Esophagus muscularis mucosa (tissue), 4 donors: Measurements from ENCODE around the gene TMCO5A. TPM values are rescaled to one million over a fixed set of nuclear protein-coding genes. Genes with fewer than 3 reads are reported as not detected.

Experiments used
- DNase-seq: peaks from one replicate; pipeline ENCODE4 v3.0.0-alpha.2; 2017; ENCODE audit errors: extremely low spot score
- H3K27ac ChIP-seq, 4 donors: fragments of 200-600 bp; sonication (generic); replicated peaks in 1 of 4; 1 replicate in 3 of 4; 2 replicates in 1 of 4; pipeline ENCODE4 v1.5.1; 2016 to 2019; ENCODE audit warnings: mild to moderate bottlenecking in 1 of 4
- H3K27me3 ChIP-seq, 4 donors: fragments of 200-600 bp; sonication (generic); one replicate each; pipeline versions ENCODE4 v1.5.1 to v1.6.0; 2016 to 2019
- H3K36me3 ChIP-seq, 4 donors: fragments of 200-600 bp; sonication (generic); one replicate each; pipeline ENCODE4 v1.5.1; 2016 to 2019
- H3K4me1 ChIP-seq, 4 donors: fragments of 200-600 bp; sonication (generic); one replicate each; pipeline ENCODE4 v1.5.1; 2016 to 2019
- H3K4me3 ChIP-seq, 4 donors: fragments of 200-600 bp; sonication (generic); 1 replicate in 2 of 4; 2 replicates in 2 of 4; pipeline ENCODE4 v1.5.1; 2016 to 2019; ENCODE audit warnings: mild to moderate bottlenecking in 4 of 4, moderate library complexity in 1 of 4
- H3K9me3 ChIP-seq, 4 donors: fragments of 200-600 bp; sonication (generic); 1 replicate in 3 of 4; 2 replicates in 1 of 4; pipeline ENCODE4 v1.5.1; 2016 to 2019
- EP300 ChIP-seq: sonication (generic); formaldehyde crosslinking; IDR thresholded peaks from one replicate; pipeline ENCODE4 v1.6.1; 2017; ENCODE audit warnings: antibody characterized with exemption
- POLR2A ChIP-seq: fragments of 450-650 bp; IDR thresholded peaks from one replicate; pipeline ENCODE4 v1.6.1; 2017; ENCODE audit warnings: antibody characterized with exemption, moderate library complexity, mild to moderate bottlenecking, low read depth
- POLR2AphosphoS5 ChIP-seq, 2 donors: sonication (generic); formaldehyde crosslinking; IDR thresholded peaks; one replicate each; pipeline ENCODE4 v1.6.1; 2017; ENCODE audit warnings: antibody characterized with exemption in 2 of 2
- WGBS: methylation state at CpG from one replicate; pipeline ENCODE4 v1.1.5; 2018; 5-methylcytosine and 5-hydroxymethylcytosine counted together
- intact Hi-C: fragments of 100-400 bp; cut with DNase I; formaldehyde crosslinking; loops from one replicate; pipeline ENCODE4 v1.15.1; 2023
- total RNA-seq, 4 donors: library from RNA; depleted of rRNA; stranded (reverse); fragments of >200 nt; gene quantifications; one replicate each; pipeline versions ENCODE4 v1.1.0 to v1.2.1, GENCODE V29; 2016
- TF ChIP-seq, protein P1 (sequence below), 3 experiments: fragments of 200-600 bp in 2 of 3; fragments of 450-650 bp in 1 of 3; sonication (generic) in 2 of 3; IDR thresholded peaks; one replicate each; pipeline ENCODE4 v1.5.1; 2017 to 2019; ENCODE audit warnings: antibody characterized with exemption in 3 of 3, mild to moderate bottlenecking in 2 of 3, moderate library complexity in 1 of 3

The TMCO5A gene
- total RNA-seq, 4 donors from 2014 or later = not detected

DNA sequence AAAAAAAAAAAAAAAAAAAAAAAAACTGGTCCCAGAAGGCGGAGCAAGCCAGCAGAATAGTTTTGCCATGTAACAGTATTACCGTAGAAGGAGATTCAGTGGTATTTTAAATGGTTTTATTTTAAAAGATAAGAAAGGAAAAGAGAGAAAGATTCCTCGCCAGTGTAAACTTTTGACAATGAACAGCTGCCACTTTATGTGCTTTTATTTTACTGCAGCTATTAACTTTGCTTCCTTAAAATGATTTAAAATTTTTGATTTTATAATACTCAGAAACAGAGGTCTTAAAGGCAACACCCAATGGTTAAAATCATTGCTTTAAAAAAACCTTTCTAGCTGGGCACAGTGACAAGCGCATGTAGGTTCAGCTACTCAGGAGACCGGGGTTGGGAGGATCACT, 46.8 kb downstream of the TMCO5A start:
- Histone ChIP-seq H3K27me3 (peaks cover 0 to 6% (median 0%) of the 10 kb centered on the region in 4 donors), H3K4me3 (no peak overlapping the region), H3K9me3 (no peaks in the 10 kb centered on the region), H3K27ac (no peak overlapping the region), H3K4me1 (no peaks in the 10 kb centered on the region), H3K36me3 (no peaks in the 10 kb centered on the region)
- no peak for TF ChIP-seq POLR2AphosphoS5 (IDR thresholded peaks at IDR 0.05)
- TF ChIP-seq POLR2A = no peak
- TF ChIP-seq, protein P1, sequence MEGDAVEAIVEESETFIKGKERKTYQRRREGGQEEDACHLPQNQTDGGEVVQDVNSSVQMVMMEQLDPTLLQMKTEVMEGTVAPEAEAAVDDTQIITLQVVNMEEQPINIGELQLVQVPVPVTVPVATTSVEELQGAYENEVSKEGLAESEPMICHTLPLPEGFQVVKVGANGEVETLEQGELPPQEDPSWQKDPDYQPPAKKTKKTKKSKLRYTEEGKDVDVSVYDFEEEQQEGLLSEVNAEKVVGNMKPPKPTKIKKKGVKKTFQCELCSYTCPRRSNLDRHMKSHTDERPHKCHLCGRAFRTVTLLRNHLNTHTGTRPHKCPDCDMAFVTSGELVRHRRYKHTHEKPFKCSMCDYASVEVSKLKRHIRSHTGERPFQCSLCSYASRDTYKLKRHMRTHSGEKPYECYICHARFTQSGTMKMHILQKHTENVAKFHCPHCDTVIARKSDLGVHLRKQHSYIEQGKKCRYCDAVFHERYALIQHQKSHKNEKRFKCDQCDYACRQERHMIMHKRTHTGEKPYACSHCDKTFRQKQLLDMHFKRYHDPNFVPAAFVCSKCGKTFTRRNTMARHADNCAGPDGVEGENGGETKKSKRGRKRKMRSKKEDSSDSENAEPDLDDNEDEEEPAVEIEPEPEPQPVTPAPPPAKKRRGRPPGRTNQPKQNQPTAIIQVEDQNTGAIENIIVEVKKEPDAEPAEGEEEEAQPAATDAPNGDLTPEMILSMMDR (IDR thresholded peaks at IDR 0.05) = no peak
- TF ChIP-seq EP300 = no peak
- DNase-seq = no peak
- WGBS = 69% methylated on average over 5 of the region's 5 CpGs
- intact Hi-C loops = no loop called here

DNA sequence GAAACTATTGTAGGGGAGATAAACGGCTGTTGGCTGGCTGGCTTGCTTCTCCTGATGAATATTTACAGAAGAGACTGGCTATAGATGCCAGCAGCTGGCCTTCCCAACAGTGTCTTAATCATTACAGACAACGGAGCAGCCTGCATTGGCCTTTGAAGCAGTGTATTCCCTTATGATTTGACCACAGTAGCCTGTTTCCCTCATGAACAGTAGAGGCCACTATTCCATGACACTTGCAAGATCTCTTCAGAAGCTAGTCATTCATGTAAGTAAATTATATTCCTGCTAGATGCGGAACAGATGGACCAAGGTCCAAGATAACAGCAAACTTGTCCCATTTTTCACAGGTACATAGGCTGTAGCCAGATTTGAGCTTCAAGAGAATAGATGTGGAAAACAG, 47.3 kb downstream of the TMCO5A start:
- Histone ChIP-seq H3K4me3 (no peak overlapping the region), H3K27ac (no peak overlapping the region), H3K9me3 (no peaks in the 10 kb centered on the region), H3K27me3 (peaks cover 0 to 6% (median 0%) of the 10 kb centered on the region in 4 donors), H3K4me1 (no peaks in the 10 kb centered on the region), H3K36me3 (no peaks in the 10 kb centered on the region)
- WGBS = 37% methylated on average over 3 of the region's 3 CpGs
- no peak for DNase-seq
- TF ChIP-seq POLR2A = no peak
- TF ChIP-seq, protein P1 (IDR thresholded peaks at IDR 0.05) = peak in 2 of 3 experiments; percentile 18 to 39
- no peak for TF ChIP-seq POLR2AphosphoS5 (IDR thresholded peaks at IDR 0.05)
- intact Hi-C loops = no loop called here

DNA sequence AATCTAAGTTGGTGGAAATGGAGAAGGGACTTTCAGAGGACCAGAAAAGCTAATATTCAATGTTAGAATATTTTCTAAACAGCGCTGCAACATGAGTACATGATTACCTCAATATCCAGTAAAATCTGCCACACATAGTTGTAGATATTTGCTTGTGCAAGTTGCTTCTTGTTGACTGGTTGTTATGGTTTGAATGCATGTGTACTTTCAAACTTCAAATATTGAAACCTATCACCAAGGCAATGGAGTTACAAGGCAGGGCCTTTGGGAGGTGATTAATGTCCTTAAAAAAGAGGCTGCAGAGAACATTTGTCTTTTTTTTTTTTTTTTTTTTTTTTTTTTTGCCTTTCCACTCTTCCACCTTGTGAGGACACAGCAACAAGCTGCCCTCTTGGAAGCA, 49.9 kb downstream of the TMCO5A start:
- H3K9me3 ChIP-seq = peaks cover 0 to 9% (median 0%) of the 10 kb centered on the region in 4 donors
- no peak for DNase-seq
- H3K27me3 ChIP-seq = no peaks in the 10 kb centered on the region
- H3K36me3 ChIP-seq = no peaks in the 10 kb centered on the region
- no peak for TF ChIP-seq POLR2A
- TF ChIP-seq, protein P1 (IDR thresholded peaks at IDR 0.05) = no peak
- no peak for TF ChIP-seq POLR2AphosphoS5 (IDR thresholded peaks at IDR 0.05)
- TF ChIP-seq EP300 = no peak
- H3K27ac ChIP-seq = no peak overlapping the region
- no peak overlapping the region for H3K4me3 ChIP-seq
- WGBS = 97% methylated on average over 1 of the region's 1 CpG
- intact Hi-C loops = no loop called here
- H3K4me1 ChIP-seq = no peaks in the 10 kb centered on the region

DNA sequence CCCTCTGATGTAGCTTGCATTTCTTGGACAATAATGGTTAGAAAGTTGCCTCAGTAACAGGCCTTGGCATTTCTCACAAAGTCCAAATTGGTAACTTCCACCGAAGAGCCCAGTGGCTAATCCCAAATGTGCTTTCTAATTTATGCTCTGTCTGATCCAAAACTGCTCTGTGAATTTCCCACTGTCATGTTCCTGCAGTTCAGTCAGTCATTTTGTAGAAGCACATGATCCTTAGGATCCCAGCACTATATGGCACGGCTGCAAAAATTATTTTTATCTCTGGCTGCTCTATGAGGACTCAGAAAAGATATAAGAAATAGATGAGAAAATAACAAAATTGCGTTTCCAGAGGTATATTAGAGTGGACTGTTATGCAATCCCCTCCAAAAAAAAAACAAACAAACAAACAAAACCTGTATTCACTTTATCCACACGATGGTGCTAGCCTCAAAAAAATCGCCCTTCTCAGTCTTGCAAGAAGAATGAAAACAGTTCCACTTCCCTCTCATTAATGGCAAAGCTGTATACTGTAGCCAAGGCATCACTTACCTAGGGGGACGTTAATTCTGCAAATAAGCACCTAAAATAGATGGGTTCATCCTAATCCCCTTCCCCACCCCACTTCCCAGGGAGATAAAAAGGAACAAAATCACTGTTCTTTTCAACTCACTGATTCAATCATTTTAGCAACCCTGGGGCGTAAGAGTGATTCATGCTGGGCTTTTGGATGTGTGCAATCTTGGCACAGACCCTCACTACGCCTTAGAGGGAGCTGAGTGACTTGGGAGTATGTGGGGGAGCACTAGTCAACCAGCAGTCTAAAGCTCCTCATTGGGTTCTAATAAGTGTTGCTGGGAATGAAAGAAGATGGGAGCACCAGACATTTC, 61.3 kb downstream of the TMCO5A start:
- Histone ChIP-seq H3K4me3 (no peak overlapping the region), H3K27ac (no peak overlapping the region), H3K27me3 (no peaks in the 10 kb centered on the region), H3K36me3 (no peaks in the 10 kb centered on the region), H3K9me3 (no peaks in the 10 kb centered on the region), H3K4me1 (peaks cover 0 to 5% (median 2%) of the 10 kb centered on the region in 4 donors)
- intact Hi-C loops = loop anchor here (1.0 to 10.0 kb wide), 2 partner anchors 358 to 399 kb away; no protein-coding TSS in a partner anchor
- TF ChIP-seq, protein P1 (IDR thresholded peaks at IDR 0.05) = peak; percentile 43 to 57 (median 51)
- no peak for TF ChIP-seq EP300
- WGBS = 24% methylated on average over 8 of the region's 8 CpGs
- DNase-seq = no peak
